Activated CD8-positive, alpha-beta memory T cell treated with anti-CD3 and anti-CD28 coated beads for 4 hours (primary cell): ENCODE data around the gene NUDCD3.
"Not testable (repeated sequence)": the region's sequence is repeated elsewhere in the genome, so short reads cannot be mapped to it uniquely, and the experiment has no call there.

Experiments
- DNase-seq, 2 donors: peaks; one replicate each; pipeline ENCODE4 v3.0.0-alpha.2; 2020; ENCODE audit warnings: low read depth in 2 of 2

The NUDCD3 gene

DNA sequence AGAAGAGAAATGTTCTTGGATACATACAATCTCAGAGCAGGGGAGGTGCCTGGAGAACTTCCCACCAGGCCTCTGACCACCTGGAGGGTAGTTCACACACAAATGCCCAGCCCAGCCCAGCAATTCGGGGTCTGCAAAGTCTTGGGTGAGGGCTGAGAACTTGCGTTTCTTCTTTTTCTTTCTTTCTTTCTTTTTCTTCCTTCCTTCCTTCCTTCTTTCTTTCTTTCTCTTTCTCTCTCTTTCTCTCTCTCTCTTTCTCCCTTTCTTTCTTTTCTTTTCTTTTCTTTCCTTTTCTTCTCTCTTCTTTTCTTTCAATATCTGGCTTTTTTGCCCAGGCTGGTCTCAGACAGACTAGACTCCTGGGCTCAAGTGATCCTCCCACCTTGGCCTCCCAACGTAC is 28.3 kb upstream of the NUDCD3 start:
- no peak for DNase-seq

DNA sequence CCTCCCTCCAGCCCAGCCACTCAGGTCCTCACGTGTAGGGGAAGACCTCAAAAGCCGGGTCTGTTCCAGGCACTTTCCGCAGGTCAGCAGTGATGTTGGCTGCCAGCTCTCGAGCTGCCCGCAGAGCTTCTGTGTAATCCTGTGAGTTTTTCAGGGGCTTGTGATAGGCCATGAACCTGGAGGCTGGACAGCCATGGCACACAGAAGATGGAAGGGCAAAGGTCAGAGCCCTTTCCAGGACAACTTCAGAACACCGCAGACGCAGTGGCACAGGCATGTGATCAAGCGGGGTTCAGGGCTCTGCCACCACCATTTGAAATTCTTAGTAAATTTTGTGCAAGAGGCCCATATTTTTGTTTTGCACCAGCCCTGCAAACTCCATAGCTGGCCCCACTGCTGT is 26.7 kb upstream of the NUDCD3 start:
- no peak for DNase-seq

DNA sequence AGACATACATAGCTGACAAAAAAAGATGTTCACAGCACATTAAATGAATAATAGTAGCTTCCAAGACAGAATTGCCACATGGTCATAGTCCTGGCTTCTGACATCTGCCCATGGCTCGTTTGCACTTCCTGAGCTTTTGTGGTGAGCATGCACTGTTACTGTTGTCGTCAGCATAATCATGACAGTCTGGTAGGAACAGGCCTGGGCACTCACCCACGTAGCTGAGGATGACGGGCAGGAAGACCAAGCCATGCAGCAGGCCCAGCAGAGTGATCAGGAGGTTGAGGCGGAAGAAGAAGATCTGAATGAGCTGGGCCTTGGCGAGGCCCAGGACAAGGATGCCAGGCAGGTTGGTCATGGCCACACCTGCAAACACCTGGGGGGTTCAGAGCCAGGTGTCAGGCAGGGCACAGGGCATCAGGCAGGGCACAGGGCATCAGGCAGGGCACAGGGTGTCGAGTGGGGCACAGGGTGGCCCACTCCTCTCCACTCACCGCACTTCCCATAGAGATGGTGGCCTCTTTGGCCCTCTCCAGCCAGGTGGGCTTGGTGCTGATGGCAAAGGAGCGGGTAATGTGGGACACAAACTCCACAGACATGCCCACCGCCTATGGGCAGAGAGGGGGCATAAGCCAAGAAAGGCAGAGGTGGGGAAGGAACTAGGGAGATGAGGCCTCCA is 25.3 kb upstream of the NUDCD3 start:
- no peak for DNase-seq

DNA sequence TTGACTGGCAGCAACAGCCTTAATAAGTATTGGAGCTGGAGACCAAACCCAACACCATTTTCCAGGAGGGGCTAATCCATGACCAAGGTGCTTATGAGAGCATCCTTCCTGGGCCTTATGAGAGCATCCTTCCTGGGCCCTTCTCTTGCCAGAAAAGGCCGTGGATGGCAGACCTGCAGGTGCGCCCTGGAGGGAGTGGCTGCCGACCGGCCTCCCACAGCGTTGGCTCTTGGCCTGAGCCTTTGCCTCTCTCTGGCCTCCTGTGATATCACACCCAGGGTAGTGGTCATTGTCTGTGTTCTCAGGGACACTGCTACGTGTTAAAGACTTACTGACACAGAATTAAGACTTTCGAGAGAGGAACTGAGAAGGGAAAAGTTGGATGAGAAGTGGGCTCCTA is 22.3 kb upstream of the NUDCD3 start:
- no peak for DNase-seq

DNA sequence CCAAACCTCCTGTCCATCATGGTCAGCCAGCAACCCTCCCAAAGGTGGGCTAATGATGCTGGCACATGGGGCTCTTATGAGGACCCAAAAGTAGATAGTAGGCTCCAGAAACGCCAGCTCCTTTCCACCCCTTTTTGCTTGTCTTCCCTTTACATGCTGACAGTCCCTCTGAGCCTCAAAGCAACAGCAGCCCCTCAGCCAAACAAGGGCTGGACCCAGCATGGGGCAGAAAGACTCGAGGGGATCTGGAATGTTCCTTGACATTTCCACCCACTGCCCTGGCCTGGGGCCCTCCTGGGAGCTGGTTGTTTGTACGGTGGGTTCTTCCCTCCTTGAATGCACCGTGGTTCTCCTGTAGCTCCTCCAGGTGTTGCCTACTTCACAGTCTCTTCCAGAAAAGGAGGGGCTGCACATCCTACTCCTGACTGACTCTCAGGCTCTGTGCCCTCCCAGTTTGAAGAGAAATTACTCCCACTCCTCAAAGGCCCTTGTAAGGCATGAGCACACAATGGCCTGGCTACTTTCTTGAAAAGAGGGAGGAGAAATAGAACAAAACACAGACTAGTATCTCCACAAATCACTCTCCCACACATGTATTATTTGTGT is 21.5 kb upstream of the NUDCD3 start:
- DNase-seq = no peak

GRCh38 chr7:44511236-44511635 is 20.8 kb upstream of the NUDCD3 start:
- no peak for DNase-seq

DNA sequence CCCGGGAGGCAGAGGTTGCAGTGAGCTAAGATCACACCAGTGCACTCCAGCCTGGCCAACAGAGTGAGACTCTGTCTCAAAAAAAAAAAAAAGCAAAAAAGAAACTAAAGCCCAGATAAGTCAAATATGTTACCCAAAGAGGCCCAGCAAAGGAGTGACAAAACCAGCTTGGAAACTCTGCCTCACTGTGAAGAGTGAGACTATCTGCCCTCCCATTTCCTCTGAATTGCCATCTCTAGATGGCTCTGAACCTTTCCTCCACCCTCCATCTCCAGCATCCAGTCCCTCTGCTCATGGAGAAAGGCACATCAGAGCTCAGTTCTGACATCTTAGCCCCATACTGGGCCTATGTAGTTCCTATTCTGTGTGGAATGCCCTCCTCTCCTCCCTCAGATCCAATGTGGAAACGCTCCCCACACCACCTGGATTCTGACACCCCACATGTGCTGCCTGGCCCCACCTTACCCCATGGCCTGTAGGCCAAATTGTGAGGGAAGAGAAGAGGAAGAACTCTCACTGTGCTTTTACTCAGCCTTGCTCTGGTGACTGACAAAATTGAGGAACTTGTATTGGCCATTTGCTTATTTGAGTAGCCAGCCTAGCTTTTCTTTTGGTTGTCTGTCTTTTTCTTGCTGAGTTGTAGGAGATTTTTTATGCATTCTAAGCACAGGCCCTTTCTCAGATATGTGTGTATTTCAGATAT is 18.0 kb upstream of the NUDCD3 start:
- DNase-seq = no peak

GRCh38 chr7:44506592-44507288 is 16.3 kb upstream of the NUDCD3 start:
- DNase-seq = not testable (repeated sequence)

GRCh38 chr7:44505595-44505994 is 15.1 kb upstream of the NUDCD3 start:
- no peak for DNase-seq

GRCh38 chr7:44498230-44498954 is 7.9 kb upstream of the NUDCD3 start:
- no peak for DNase-seq

DNA sequence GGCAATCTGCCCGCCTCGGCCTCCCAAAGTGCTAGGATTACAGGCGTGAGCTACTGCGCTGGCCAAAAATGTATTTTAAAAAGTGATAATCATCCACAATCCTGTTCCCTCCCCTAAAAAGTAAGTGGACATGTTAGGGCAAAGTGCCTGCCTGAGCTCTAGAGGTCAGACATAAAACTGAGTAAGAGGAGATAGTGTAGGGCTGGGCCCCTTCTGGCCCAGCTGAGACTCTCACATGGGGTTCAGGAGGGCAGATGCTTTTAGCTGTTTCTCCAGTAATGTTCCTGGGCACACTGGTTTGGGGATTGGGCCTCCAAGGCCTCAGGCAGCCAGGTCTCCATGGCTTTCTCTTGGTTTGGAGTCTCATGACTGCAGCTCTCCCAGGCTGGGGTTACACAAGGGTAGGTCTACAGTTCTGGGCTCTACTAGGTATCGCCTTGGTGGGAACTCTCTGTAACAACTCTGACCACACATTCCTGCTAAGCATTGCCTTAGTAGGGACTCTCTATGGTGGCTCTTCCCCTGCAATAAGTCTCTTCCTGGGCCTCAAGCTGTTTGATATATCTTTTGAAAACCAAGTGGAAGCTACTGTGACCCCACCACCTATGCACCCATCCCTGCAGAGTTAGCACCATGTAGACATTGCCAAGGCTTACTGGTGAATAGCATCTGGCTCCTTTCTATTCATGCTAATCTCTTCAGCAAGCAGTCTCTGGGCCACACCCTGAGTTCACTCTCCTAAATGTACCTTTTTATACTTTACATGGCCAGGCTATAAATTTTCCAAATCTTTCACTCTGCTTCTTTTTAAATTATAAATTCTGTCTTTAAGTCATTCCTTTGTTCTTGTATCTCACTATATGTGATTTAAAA is 6.9 kb upstream of the NUDCD3 start:
- DNase-seq = no peak

DNA sequence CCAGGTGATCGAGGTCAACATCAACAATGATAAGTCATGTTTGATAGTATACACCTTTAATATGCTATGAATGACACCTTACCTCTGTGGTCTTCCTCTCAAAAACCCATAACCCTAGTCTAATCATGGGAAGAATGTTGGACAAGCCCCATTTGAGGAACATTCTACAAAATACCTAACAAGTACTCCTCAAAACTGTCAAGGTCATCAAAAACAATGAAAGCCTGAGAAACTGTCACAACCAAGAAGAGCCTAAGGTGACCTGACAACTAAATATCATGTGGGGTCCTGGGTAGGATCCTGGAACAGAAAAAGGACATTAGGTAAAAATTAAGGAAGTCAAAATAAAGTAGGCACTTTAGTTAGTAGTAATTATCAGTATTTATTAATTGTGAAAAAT is 5.9 kb upstream of the NUDCD3 start:
- DNase-seq = no peak

GRCh38 chr7:44494960-44495359 is 4.5 kb upstream of the NUDCD3 start:
- DNase-seq = no peak

GRCh38 chr7:44491229-44491628 is 771 bp upstream of the NUDCD3 start:
- DNase-seq = no peak

DNA sequence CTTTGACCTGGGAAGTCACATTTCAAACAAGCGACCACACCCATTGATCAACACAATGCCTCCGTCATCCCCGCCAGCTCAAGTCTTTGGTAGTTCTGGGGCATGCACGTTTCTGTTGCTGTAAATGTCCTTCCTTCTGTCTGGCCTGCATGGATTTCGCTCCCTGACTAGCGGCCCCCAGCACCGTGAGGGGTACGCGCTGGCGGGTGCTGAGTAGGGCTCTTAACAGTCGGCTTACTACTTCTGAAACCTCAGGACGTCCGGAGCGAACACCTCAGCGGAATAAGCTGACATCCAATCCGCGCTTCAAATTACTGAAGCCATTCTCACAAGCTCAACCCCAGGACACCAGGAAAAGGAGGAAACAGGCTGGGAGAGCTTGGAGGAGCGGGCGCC is 505 bp downstream of the NUDCD3 start:
- DNase-seq = peak in 1 of 2 donors; percentile 21

DNA sequence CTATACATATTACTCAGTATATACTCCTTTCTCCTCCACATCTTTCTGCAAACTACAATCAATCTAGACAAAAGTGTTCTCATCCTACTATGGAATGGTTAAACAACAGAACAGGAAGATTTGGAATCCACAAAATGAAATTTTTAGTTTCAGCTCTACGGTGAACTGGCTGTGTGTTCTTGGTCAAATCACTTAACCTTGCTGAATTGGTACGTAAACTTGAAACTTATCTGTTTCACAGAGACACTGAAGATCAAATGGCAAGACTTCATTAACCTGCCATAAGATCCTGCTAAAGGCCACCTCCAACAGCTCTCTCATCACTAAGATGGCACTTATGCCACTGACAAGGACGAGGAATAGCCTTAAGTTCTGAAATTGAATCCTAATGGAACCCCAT is 1.5 kb downstream of the NUDCD3 start:
- DNase-seq = no peak

- no peak for DNase-seq
Measured at GRCh38 chr7:44486693-44487092, 3.8 kb downstream of the NUDCD3 start.

- no peak for DNase-seq
Measured at GRCh38 chr7:44486001-44486400, 4.5 kb downstream of the NUDCD3 start.

DNA sequence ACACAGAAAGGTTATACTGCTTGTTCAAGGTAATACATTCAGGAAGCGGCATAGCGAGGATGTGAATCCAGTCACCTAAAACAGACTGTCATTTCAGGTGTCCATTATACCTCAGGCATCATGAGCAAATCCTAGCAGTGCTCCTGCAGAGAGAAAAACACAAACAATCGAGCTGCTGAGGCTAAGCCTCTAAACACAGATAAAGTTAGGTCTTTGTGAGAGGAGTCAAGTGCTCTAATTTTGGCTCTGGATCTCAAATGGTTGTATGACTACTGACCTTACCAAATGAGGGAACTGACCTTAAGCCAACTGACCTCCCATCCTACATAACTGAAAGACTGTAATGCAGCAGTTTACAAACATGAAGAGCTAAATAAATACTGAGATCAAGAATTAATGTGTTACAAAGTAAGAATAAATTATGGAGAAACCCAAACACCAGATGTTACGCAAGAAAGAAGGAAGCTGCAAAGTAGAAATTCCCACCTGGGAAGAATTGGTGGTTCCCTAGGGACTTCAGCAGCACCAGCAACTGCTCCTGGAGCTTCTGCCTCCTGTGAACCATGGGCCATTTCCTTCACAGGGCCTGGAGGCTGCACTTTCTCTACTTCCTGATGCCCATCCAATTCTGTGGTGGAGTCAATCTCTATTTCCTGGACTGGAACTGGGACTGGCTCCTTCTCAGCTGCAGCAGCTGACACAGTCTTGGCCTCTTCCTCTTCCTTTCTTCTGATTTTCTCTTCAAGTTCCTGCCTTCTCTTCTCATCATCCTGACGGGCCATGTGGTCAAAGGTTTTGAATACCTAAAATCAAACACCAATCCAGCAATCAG is 5.8 kb downstream of the NUDCD3 start:
- no peak for DNase-seq
